B cell (primary cell): ENCODE data around the gene PRR9. TPM values are rescaled to one million over a fixed set of nuclear protein-coding genes. Genes with fewer than 3 reads are reported as not detected.

Source experiments
- ATAC-seq: fragments of 200-7000 bp; cut with Tn5 transposase; one replicate; pipeline ENCODE4 v1.10.0; 2021; ENCODE audit warnings: low read depth, mild to moderate bottlenecking, moderate number of reproducible peaks, moderate library complexity
- CTCF ChIA-PET: fragments of 350-600 bp; sonication (Branson Sonifier 250); formaldehyde crosslinking; loops from one replicate; lab custom pipeline; 2021; ENCODE audit warnings: antibody characterized with exemption, inconsistent platforms; lab: Charles Lee
- POLR2A ChIA-PET: fragments of 350-600 bp; sonication (Branson Sonifier 250); formaldehyde crosslinking; loops from one replicate; lab custom pipeline; 2021; ENCODE audit warnings: antibody characterized with exemption; lab: Charles Lee
- DNase-seq: peaks from one replicate; pipeline ENCODE4 v3.0.0; 2013
- H2AFZ ChIP-seq: 2 replicates; pipeline ENCODE4 v1.6.1; 2012; ENCODE audit warnings: mild to moderate bottlenecking, low read depth, low read length; ENCODE audit not compliant: insufficient read depth, poor library complexity, severe bottlenecking
- H3K27ac ChIP-seq, 2 donors: 1 replicate in 1 of 2; 2 replicates in 1 of 2; pipeline ENCODE4 v1.5.1; 2012 to 2013; ENCODE audit warnings: low read length in 2 of 2, mild to moderate bottlenecking in 2 of 2, moderate library complexity in 1 of 2
- H3K27me3 ChIP-seq, 4 experiments: fragments of 200-600 bp in 1 of 4; sonication (generic) in 1 of 4; replicated peaks in 1 of 4; 1 replicate in 2 of 4; 2 replicates in 2 of 4; pipeline versions ENCODE4 v1.6.1 to v1.7.0; 2013 to 2016; ENCODE audit warnings: low read length in 3 of 4, mild to moderate bottlenecking in 2 of 4, mixed read lengths in 1 of 4, moderate library complexity in 1 of 4; ENCODE audit not compliant: insufficient read depth in 4 of 4, control insufficient read depth in 3 of 4; ENCODE audit errors: control extremely low read depth in 1 of 4
- H3K36me3 ChIP-seq, 2 experiments: replicated peaks in 1 of 2; 1 replicate in 1 of 2; 2 replicates in 1 of 2; pipeline versions ENCODE4 v1.6.1 to v1.7.1; 2013; ENCODE audit warnings: low read length in 1 of 2; ENCODE audit not compliant: insufficient read depth in 2 of 2, control insufficient read depth in 1 of 2; ENCODE audit errors: control extremely low read depth in 1 of 2, extremely low read depth in 1 of 2
- H3K4me1 ChIP-seq, 2 donors: fragments of 200-600 bp in 1 of 2; sonication (generic) in 1 of 2; 1 replicate in 1 of 2; 2 replicates in 1 of 2; pipeline versions ENCODE4 v1.5.1 to v1.6.1; 2013 to 2017; ENCODE audit warnings: low read length in 2 of 2; ENCODE audit not compliant: control insufficient read depth in 2 of 2, insufficient read depth in 2 of 2
- H3K4me2 ChIP-seq: replicated peaks from 2 replicates; pipeline ENCODE3; 2012; ENCODE audit warnings: mild to moderate bottlenecking, low read depth, low read length; ENCODE audit not compliant: poor library complexity, severe bottlenecking
- H3K4me3 ChIP-seq, 5 experiments: fragments of 200-600 bp in 1 of 5; sonication (generic) in 1 of 5; 1 replicate in 3 of 5; 2 replicates in 2 of 5; pipeline versions ENCODE4 v1.5.1 to v1.7.0; 2011 to 2016; ENCODE audit warnings: low read length in 4 of 5, mild to moderate bottlenecking in 4 of 5, low read depth in 2 of 5, control low read depth in 1 of 5, moderate library complexity in 1 of 5; ENCODE audit not compliant: insufficient read depth in 1 of 5; ENCODE audit errors: control extremely low read depth in 1 of 5, extremely low read depth in 1 of 5
- H3K79me2 ChIP-seq: fragments of 200-600 bp; sonication (generic); one replicate; pipeline ENCODE4 v1.6.0; 2016; ENCODE audit warnings: low read length; ENCODE audit not compliant: control insufficient read depth, insufficient read depth
- H3K9ac ChIP-seq: fragments of 200-600 bp; sonication (generic); 2 replicates; pipeline ENCODE4 v1.6.1; 2017; ENCODE audit warnings: mild to moderate bottlenecking, low read length, moderate library complexity
- H3K9me3 ChIP-seq, 3 donors: one replicate each; pipeline versions ENCODE4 v1.6.1 to v1.7.1; 2013; ENCODE audit warnings: low read length in 2 of 3; ENCODE audit not compliant: control insufficient read depth in 2 of 3, insufficient read depth in 1 of 3; ENCODE audit errors: control extremely low read depth in 1 of 3
- H4K20me1 ChIP-seq: 2 replicates; pipeline ENCODE4 v1.6.0; 2012; ENCODE audit warnings: mild to moderate bottlenecking, low read length; ENCODE audit not compliant: insufficient read depth, control insufficient read depth, poor library complexity, severe bottlenecking
- H3K27ac Mint-ChIP-seq: one replicate; pipeline ENCODE4 v1.8.0; 2021; ENCODE audit warnings: mixed read lengths
- H3K27me3 Mint-ChIP-seq: one replicate; pipeline ENCODE4 v1.8.0; 2021; ENCODE audit warnings: mixed read lengths
- H3K4me1 Mint-ChIP-seq: one replicate; pipeline ENCODE4 v1.8.0; 2021; ENCODE audit warnings: mixed read lengths
- H3K4me3 Mint-ChIP-seq: one replicate; pipeline ENCODE4 v1.8.0; 2021; ENCODE audit warnings: mixed read lengths
- H3K9me3 Mint-ChIP-seq: one replicate; pipeline ENCODE4 v1.8.0; 2022; ENCODE audit warnings: mixed read lengths; ENCODE audit not compliant: insufficient read depth
- EZH2 ChIP-seq: IDR thresholded peaks from 2 replicates; pipeline ENCODE4 v1.6.1; 2012; ENCODE audit warnings: borderline replicate concordance, low read depth, mild to moderate bottlenecking, moderate library complexity, low read length; ENCODE audit not compliant: insufficient read depth, poor library complexity, severe bottlenecking
- WGBS: methylation state at CpG from one replicate; pipeline ENCODE4 v1.1.5; 2013; ENCODE audit warnings: missing lambda C conversion rate; ENCODE audit not compliant: insufficient coverage; 5-methylcytosine and 5-hydroxymethylcytosine counted together
- intact Hi-C: fragments of 100-400 bp; cut with micrococcal nuclease; formaldehyde crosslinking; loops from one replicate; pipeline ENCODE4 v1.10.0; 2022
- polyA plus RNA-seq: library from polyadenylated mRNA; depleted of rRNA; stranded (reverse); fragments of >200 nt; gene quantifications from 2 replicates; pipeline ENCODE4 v1.2.3, GENCODE V29; 2012
- total RNA-seq, 2 donors: library from RNA; stranded (reverse); fragments of 120-200 nt in 1 of 2; gene quantifications; 1 replicate in 1 of 2; 2 replicates in 1 of 2; pipeline versions ENCODE4 v1.2.3 to v1.2.4, GENCODE V29; 2013 to 2022
- TF ChIP-seq, protein P1 (sequence below): fragments of 200-600 bp; IDR thresholded peaks from one replicate; pipeline ENCODE4 v1.8.0; 2022; ENCODE audit warnings: antibody characterized with exemption, mild to moderate bottlenecking

PRR9 gene
- total and polyA plus RNA-seq, 2 donors (not counting 1 experiment from before 2014, with no cell fraction given), result not detected

DNA sequence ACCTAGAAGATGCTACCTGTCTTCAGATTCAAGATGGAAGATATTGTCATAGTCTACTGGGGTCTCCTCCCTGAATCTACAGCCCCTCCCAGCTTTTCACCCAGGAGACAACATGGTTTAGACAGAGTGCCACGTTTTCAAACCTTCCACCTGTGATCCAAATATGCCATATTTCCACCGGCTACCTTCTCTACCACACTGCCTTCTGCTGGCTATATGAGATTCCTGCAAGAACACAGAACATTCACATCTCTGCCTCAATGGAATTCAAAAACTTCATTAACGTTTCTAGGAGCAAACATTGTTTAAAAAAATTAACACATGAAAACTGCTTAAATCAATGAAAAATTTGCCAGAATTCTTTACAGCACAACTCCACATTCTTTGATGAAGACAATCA, 27.0 kb upstream of the PRR9 start:
- TF ChIP-seq, protein P1, sequence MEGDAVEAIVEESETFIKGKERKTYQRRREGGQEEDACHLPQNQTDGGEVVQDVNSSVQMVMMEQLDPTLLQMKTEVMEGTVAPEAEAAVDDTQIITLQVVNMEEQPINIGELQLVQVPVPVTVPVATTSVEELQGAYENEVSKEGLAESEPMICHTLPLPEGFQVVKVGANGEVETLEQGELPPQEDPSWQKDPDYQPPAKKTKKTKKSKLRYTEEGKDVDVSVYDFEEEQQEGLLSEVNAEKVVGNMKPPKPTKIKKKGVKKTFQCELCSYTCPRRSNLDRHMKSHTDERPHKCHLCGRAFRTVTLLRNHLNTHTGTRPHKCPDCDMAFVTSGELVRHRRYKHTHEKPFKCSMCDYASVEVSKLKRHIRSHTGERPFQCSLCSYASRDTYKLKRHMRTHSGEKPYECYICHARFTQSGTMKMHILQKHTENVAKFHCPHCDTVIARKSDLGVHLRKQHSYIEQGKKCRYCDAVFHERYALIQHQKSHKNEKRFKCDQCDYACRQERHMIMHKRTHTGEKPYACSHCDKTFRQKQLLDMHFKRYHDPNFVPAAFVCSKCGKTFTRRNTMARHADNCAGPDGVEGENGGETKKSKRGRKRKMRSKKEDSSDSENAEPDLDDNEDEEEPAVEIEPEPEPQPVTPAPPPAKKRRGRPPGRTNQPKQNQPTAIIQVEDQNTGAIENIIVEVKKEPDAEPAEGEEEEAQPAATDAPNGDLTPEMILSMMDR, result no peak
- TF ChIP-seq EZH2, result no peak
- Histone ChIP-seq H4K20me1 (no peaks in the 10 kb centered on the region), H3K9me3 (no peaks in the 10 kb centered on the region), H3K27me3 (peaks cover 0 to 10% (median 7%) of the 10 kb centered on the region in 4 experiments), H3K36me3 (no peaks in the 10 kb centered on the region), H3K4me1 (no peaks in the 10 kb centered on the region), H3K4me3 (no peak overlapping the region), H3K4me2 (no peak overlapping the region), H2AFZ (no peak overlapping the region), H3K79me2 (no peaks in the 10 kb centered on the region), H3K9ac (no peak overlapping the region), H3K27ac (no peak overlapping the region)
- Mint-ChIP-seq H3K27ac (no peak overlapping the region), H3K9me3 (peaks cover 7% of the 10 kb centered on the region), H3K4me1 (no peaks in the 10 kb centered on the region), H3K4me3 (no peak overlapping the region), H3K27me3 (peaks cover 60% of the 10 kb centered on the region)
- CTCF ChIA-PET, result interaction anchor here (0.6 kb wide), 1 partner anchor 63 kb away, joined by 4 read pairs; no protein-coding TSS in a partner anchor
- ATAC-seq (no peak), DNase-seq (no peak)
- POLR2A ChIA-PET, result no interaction called here
- 31% methylated on average over 3 of the region's 3 CpGs for WGBS
- intact Hi-C loops, result no loop called here

DNA sequence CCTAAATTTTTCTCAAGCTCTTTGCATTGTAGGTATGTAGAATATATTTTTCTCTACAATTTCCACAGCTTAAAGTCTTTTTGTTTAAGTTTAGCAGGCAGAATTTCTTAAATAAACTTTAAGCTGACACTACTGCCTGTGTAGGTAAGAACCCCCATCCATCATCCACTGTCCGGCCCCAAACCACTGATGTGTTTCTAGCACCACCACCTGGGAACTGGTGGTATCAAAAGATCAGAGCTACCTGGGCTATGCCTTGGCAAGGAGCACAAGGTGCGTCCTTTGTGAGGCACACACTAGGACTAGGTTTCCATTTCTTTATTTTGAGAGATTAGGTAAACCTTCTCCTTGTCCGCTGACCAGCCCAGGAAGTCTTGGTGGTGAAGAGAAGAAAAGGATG, 24.7 kb upstream of the PRR9 start:
- CTCF ChIA-PET, result no interaction called here
- peaks cover 52% of the 10 kb centered on the region for H3K27me3 Mint-ChIP-seq

More for the DNA sequence above, 24.7 kb upstream of the PRR9 start:
- Histone ChIP-seq H3K27me3 (peaks cover 0 to 14% (median 8%) of the 10 kb centered on the region in 4 experiments), H3K9me3 (no peaks in the 10 kb centered on the region), H3K79me2 (no peaks in the 10 kb centered on the region), H3K27ac (no peak overlapping the region), H2AFZ (no peak overlapping the region), H4K20me1 (no peaks in the 10 kb centered on the region), H3K36me3 (no peaks in the 10 kb centered on the region), H3K9ac (no peak overlapping the region), H3K4me2 (no peak overlapping the region), H3K4me3 (no peak overlapping the region), H3K4me1 (no peaks in the 10 kb centered on the region)
- Mint-ChIP-seq H3K4me1 (no peaks in the 10 kb centered on the region), H3K9me3 (no peaks in the 10 kb centered on the region), H3K27ac (no peak overlapping the region), H3K4me3 (no peak overlapping the region)
- ATAC-seq, result no peak
- 71% methylated on average over 1 of the region's 3 CpGs for WGBS
- TF ChIP-seq, protein P1, result no peak
- TF ChIP-seq EZH2, result no peak
- no peak for DNase-seq
- POLR2A ChIA-PET, result no interaction called here
- intact Hi-C loops, result no loop called here
